Measurements from ENCODE around the gene PODXL.

DNA sequence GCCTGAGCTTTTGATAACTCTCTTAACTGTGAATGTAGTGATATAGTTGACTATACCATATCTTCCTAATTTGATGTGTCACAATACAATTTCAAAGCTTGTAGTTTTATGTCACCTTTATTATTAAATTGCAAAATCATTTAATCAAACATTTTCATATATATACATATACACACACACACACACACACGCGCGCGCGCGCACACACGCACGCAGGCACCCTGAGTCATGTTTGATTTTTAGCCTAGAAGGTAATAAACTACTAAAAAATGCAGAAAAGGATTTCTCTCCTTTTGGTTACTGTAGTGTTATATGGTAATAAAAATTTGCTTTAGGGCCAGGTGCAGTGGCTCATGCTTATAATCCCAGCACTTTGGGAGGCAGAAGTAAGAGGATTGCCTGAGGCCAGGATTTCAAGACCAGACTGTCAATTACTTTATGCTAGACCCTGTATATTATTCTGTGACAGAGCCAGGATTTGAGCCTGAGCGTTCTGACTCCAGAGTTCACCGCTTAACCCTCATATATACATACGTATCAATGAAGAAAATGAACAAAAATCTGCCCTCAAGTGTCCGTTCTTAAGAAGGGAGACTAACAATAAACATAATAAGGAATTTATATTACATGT, 89.6 kb downstream of the PODXL start:
- TF ChIP-seq POLR2AphosphoS5 (IDR thresholded peaks at IDR 0.05; ENCODE audit: low read length) (no peak), HDAC2 (IDR thresholded peaks at IDR 0.05) (no peak), TARDBP (IDR thresholded peaks at IDR 0.05; ENCODE audit: borderline replicate concordance) (no peak), BACH1 (IDR thresholded peaks at IDR 0.05; ENCODE audit: borderline replicate concordance) (no peak), SMC3 (IDR thresholded peaks at IDR 0.05; ENCODE audit: borderline replicate concordance, low read length) (no peak), ESRRA (IDR thresholded peaks at IDR 0.05; ENCODE audit: low read length) (no peak), ZNF384 (IDR thresholded peaks at IDR 0.05; ENCODE audit: borderline replicate concordance, low read depth, low read length) (no peak), RB1 (IDR thresholded peaks at IDR 0.05; ENCODE audit: borderline replicate concordance) (no peak), CHD2 (IDR thresholded peaks at IDR 0.05; ENCODE audit: borderline replicate concordance, low read depth, low read length) (no peak), CHD1 (IDR thresholded peaks at IDR 0.05; ENCODE audit: low read depth, low read length) (no peak)
- TF ChIP-seq, protein P1, sequence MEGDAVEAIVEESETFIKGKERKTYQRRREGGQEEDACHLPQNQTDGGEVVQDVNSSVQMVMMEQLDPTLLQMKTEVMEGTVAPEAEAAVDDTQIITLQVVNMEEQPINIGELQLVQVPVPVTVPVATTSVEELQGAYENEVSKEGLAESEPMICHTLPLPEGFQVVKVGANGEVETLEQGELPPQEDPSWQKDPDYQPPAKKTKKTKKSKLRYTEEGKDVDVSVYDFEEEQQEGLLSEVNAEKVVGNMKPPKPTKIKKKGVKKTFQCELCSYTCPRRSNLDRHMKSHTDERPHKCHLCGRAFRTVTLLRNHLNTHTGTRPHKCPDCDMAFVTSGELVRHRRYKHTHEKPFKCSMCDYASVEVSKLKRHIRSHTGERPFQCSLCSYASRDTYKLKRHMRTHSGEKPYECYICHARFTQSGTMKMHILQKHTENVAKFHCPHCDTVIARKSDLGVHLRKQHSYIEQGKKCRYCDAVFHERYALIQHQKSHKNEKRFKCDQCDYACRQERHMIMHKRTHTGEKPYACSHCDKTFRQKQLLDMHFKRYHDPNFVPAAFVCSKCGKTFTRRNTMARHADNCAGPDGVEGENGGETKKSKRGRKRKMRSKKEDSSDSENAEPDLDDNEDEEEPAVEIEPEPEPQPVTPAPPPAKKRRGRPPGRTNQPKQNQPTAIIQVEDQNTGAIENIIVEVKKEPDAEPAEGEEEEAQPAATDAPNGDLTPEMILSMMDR (IDR thresholded peaks at IDR 0.05 in 2 of 3, conservative IDR thresholded peaks at IDR 0.05 in 1 of 3; ENCODE audit: control insufficient read depth in 2 of 3, extremely low read depth in 1 of 3, insufficient read depth in 1 of 3, low read depth in 3 of 3, low read length in 3 of 3), result no peak
- TF ChIP-seq, protein P2, sequence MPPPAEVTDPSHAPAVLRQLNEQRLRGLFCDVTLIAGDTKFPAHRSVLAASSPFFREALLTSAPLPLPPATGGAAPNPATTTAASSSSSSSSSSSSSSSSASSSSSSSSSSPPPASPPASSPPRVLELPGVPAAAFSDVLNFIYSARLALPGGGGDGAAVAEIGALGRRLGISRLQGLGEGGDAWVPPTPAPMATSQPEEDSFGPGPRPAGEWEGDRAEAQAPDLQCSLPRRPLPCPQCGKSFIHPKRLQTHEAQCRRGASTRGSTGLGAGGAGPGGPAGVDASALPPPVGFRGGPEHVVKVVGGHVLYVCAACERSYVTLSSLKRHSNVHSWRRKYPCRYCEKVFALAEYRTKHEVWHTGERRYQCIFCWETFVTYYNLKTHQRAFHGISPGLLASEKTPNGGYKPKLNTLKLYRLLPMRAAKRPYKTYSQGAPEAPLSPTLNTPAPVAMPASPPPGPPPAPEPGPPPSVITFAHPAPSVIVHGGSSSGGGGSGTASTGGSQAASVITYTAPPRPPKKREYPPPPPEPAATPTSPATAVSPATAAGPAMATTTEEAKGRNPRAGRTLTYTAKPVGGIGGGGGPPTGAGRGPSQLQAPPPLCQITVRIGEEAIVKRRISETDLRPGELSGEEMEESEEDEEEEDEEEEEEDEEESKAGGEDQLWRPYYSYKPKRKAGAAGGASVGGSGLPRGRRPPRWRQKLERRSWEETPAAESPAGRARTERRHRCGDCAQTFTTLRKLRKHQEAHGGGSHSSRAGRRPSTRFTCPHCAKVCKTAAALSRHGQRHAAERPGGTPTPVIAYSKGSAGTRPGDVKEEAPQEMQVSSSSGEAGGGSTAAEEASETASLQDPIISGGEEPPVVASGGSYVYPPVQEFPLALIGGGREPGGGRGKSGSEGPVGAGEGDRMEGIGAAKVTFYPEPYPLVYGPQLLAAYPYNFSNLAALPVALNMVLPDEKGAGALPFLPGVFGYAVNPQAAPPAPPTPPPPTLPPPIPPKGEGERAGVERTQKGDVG (CRISPR knock-in tag; IDR thresholded peaks at IDR 0.05), result no peak
- TF ChIP-seq, protein P3, sequence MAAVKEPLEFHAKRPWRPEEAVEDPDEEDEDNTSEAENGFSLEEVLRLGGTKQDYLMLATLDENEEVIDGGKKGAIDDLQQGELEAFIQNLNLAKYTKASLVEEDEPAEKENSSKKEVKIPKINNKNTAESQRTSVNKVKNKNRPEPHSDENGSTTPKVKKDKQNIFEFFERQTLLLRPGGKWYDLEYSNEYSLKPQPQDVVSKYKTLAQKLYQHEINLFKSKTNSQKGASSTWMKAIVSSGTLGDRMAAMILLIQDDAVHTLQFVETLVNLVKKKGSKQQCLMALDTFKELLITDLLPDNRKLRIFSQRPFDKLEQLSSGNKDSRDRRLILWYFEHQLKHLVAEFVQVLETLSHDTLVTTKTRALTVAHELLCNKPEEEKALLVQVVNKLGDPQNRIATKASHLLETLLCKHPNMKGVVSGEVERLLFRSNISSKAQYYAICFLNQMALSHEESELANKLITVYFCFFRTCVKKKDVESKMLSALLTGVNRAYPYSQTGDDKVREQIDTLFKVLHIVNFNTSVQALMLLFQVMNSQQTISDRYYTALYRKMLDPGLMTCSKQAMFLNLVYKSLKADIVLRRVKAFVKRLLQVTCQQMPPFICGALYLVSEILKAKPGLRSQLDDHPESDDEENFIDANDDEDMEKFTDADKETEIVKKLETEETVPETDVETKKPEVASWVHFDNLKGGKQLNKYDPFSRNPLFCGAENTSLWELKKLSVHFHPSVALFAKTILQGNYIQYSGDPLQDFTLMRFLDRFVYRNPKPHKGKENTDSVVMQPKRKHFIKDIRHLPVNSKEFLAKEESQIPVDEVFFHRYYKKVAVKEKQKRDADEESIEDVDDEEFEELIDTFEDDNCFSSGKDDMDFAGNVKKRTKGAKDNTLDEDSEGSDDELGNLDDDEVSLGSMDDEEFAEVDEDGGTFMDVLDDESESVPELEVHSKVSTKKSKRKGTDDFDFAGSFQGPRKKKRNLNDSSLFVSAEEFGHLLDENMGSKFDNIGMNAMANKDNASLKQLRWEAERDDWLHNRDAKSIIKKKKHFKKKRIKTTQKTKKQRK (IDR thresholded peaks at IDR 0.05; ENCODE audit: low read depth, low read length), result no peak
